IMR-90 (cell line): ENCODE measurements around the gene UGT2B7. TPM values are rescaled to one million over a fixed set of nuclear protein-coding genes. Genes with fewer than 3 reads are reported as not detected.

ENCODE experiments used
- ATAC-seq: fragments of 200-7000 bp; cut with Tn5 transposase; 2 replicates; pipeline ENCODE4 v1.9.1; 2020; ENCODE audit warnings: low read depth, mild to moderate bottlenecking, moderate library complexity
- BruUV-seq: library from RNA; stranded (reverse); fragments of 400-500 nt; replicated peaks from 2 replicates; lab custom pipeline; 2021; lab: Mats Ljungman, UMichigan
- CTCF ChIA-PET: fragments of 300-600 bp; formaldehyde crosslinking; extraction: SDS; loops from one replicate; lab custom pipeline; 2021; ENCODE audit warnings: antibody characterized with exemption; lab: Yijun Ruan, JAX
- POLR2A ChIA-PET: fragments of 300-600 bp; sonication (Branson Sonifier 250); formaldehyde crosslinking; loops from one replicate; lab custom pipeline; 2022; ENCODE audit warnings: antibody characterized with exemption; ENCODE audit not compliant: unreplicated experiment; lab: Charles Lee
- DNase-seq: peaks from one replicate; pipeline ENCODE4 v3.0.0; 2013
- H2AFZ ChIP-seq: replicated peaks from 2 replicates; pipeline ENCODE3; 2013; ENCODE audit warnings: low read length, mild to moderate bottlenecking; ENCODE audit not compliant: poor library complexity
- H2AK5ac ChIP-seq: 2 replicates; pipeline ENCODE4 v1.6.1; 2013; ENCODE audit warnings: low read depth, low read length, inconsistent platforms
- H2AK9ac ChIP-seq: replicated peaks from 2 replicates; pipeline ENCODE3; 2013; ENCODE audit warnings: mild to moderate bottlenecking, low read depth, low read length, moderate library complexity; ENCODE audit not compliant: poor library complexity
- H2BK120ac ChIP-seq: 2 replicates; pipeline ENCODE4 v1.6.1; 2013; ENCODE audit warnings: low read depth, low read length, inconsistent platforms
- H2BK15ac ChIP-seq: 3 replicates; pipeline ENCODE4 v1.6.1; 2013; ENCODE audit warnings: low read depth, low read length, inconsistent platforms
- H2BK20ac ChIP-seq: 2 replicates; pipeline ENCODE4 v1.6.1; 2013; ENCODE audit warnings: low read depth, mild to moderate bottlenecking, inconsistent platforms, low read length, moderate library complexity
- H2BK5ac ChIP-seq: 2 replicates; pipeline ENCODE4 v1.6.1; 2013; ENCODE audit warnings: mild to moderate bottlenecking, low read depth, low read length, inconsistent platforms; ENCODE audit not compliant: poor library complexity, severe bottlenecking
- H3K14ac ChIP-seq: replicated peaks from 2 replicates; pipeline ENCODE4 v1.6.1; 2013; ENCODE audit warnings: low read depth, low read length, inconsistent platforms
- H3K18ac ChIP-seq: 2 replicates; pipeline ENCODE4 v1.6.1; 2013; ENCODE audit warnings: low read depth, low read length, control low read depth
- H3K23ac ChIP-seq: 2 replicates; pipeline ENCODE4 v1.6.1; 2013; ENCODE audit warnings: low read depth, low read length, inconsistent platforms
- H3K27ac ChIP-seq: 2 replicates; pipeline ENCODE4 v1.5.1; 2013; ENCODE audit warnings: mild to moderate bottlenecking, control low read depth, low read length; ENCODE audit not compliant: insufficient read depth
- H3K27me3 ChIP-seq: 2 replicates; pipeline ENCODE4 v1.6.1; 2013; ENCODE audit warnings: low read length; ENCODE audit not compliant: control insufficient read depth, insufficient read depth
- H3K36me3 ChIP-seq: 2 replicates; pipeline ENCODE4 v1.6.1; 2013; ENCODE audit warnings: low read length, mixed read lengths; ENCODE audit not compliant: control insufficient read depth, insufficient read depth
- H3K4ac ChIP-seq: 2 replicates; pipeline ENCODE4 v1.6.1; 2013; ENCODE audit warnings: low read depth, low read length, inconsistent platforms
- H3K4me1 ChIP-seq: 2 replicates; pipeline ENCODE4 v1.6.1; 2013; ENCODE audit warnings: low read length, mixed read lengths; ENCODE audit not compliant: control insufficient read depth, insufficient read depth
- H3K4me2 ChIP-seq: 2 replicates; pipeline ENCODE4 v1.6.1; 2013; ENCODE audit warnings: low read depth, mild to moderate bottlenecking, control low read depth, low read length, moderate library complexity
- H3K4me3 ChIP-seq: 2 replicates; pipeline ENCODE4 v1.5.1; 2013; ENCODE audit warnings: low read depth, mild to moderate bottlenecking, control low read depth, low read length, moderate library complexity; ENCODE audit not compliant: insufficient read depth
- H3K56ac ChIP-seq: 2 replicates; pipeline ENCODE4 v1.6.1; 2013; ENCODE audit warnings: low read length, inconsistent platforms; ENCODE audit not compliant: insufficient read depth; ENCODE audit errors: extremely low read depth
- H3K79me1 ChIP-seq, 2 experiments: 2 replicates each; pipeline ENCODE4 v1.6.1; 2013; ENCODE audit warnings: low read length in 2 of 2, inconsistent platforms in 1 of 2, low read depth in 1 of 2
- H3K9ac ChIP-seq: 2 replicates; pipeline ENCODE4 v1.6.1; 2013; ENCODE audit warnings: low read depth, low read length, control low read depth
- H3K9me1 ChIP-seq: 2 replicates; pipeline ENCODE4 v1.6.1; 2013; ENCODE audit warnings: low read length, inconsistent platforms; ENCODE audit not compliant: insufficient read depth
- H3K9me3 ChIP-seq: 2 replicates; pipeline ENCODE4 v1.6.1; 2013; ENCODE audit warnings: low read length; ENCODE audit not compliant: control insufficient read depth, insufficient read depth
- H4K20me1 ChIP-seq: 2 replicates; pipeline ENCODE4 v1.6.1; 2013; ENCODE audit warnings: low read length, inconsistent platforms; ENCODE audit not compliant: insufficient read depth
- H4K5ac ChIP-seq: 2 replicates; pipeline ENCODE4 v1.6.1; 2013; ENCODE audit warnings: mild to moderate bottlenecking, low read depth, low read length, control low read depth
- H4K8ac ChIP-seq, 2 experiments: 2 replicates each; pipeline ENCODE4 v1.6.1; 2013; ENCODE audit warnings: low read depth in 2 of 2, low read length in 2 of 2, control low read depth in 1 of 2, inconsistent platforms in 1 of 2
- H4K91ac ChIP-seq: 2 replicates; pipeline ENCODE4 v1.6.1; 2013; ENCODE audit warnings: low read depth, low read length, inconsistent platforms; ENCODE audit not compliant: insufficient read depth
- BHLHE40 ChIP-seq: fragments of 150-350 bp; IDR thresholded peaks from 2 replicates; pipeline ENCODE4 v1.6.1; 2016; ENCODE audit warnings: mild to moderate bottlenecking, low read depth, low read length
- CEBPB ChIP-seq: IDR thresholded peaks from 2 replicates; pipeline ENCODE4 v1.6.1; 2012; ENCODE audit warnings: low read depth, low read length, improper control_type of control experiment
- CHD1 ChIP-seq: IDR thresholded peaks from 2 replicates; pipeline ENCODE4 v1.6.1; 2012; ENCODE audit warnings: low read depth, low read length, improper control_type of control experiment
- ELK1 ChIP-seq: fragments of 150-350 bp; IDR thresholded peaks from 2 replicates; pipeline ENCODE4 v1.6.1; 2016; ENCODE audit warnings: low read depth, mild to moderate bottlenecking, low read length, moderate library complexity, borderline replicate concordance
- FOS ChIP-seq: fragments of 150-350 bp; IDR thresholded peaks from 2 replicates; pipeline ENCODE4 v1.6.1; 2016; ENCODE audit warnings: low read depth, low read length
- MAFK ChIP-seq: IDR thresholded peaks from 2 replicates; pipeline ENCODE4 v1.6.1; 2012; ENCODE audit warnings: low read depth, low read length, improper control_type of control experiment
- MAZ ChIP-seq: IDR thresholded peaks from 2 replicates; pipeline ENCODE4 v1.6.1; 2012; ENCODE audit warnings: low read depth, mild to moderate bottlenecking, low read length, improper control_type of control experiment, moderate library complexity, borderline replicate concordance
- MXI1 ChIP-seq: IDR thresholded peaks from 2 replicates; pipeline ENCODE4 v1.6.1; 2012; ENCODE audit warnings: low read depth, mild to moderate bottlenecking, low read length, moderate library complexity, borderline replicate concordance
- POLR2A ChIP-seq: IDR thresholded peaks from 2 replicates; pipeline ENCODE4 v1.6.1; 2012; ENCODE audit warnings: mild to moderate bottlenecking, low read depth, low read length
- RAD21 ChIP-seq: IDR thresholded peaks from 2 replicates; pipeline ENCODE4 v1.6.1; 2012; ENCODE audit warnings: low read length, improper control_type of control experiment
- RCOR1 ChIP-seq: IDR thresholded peaks from 2 replicates; pipeline ENCODE4 v1.6.1; 2012; ENCODE audit warnings: mild to moderate bottlenecking, low read length, improper control_type of control experiment; ENCODE audit not compliant: insufficient replicate concordance
- SMC3 ChIP-seq: fragments of 150-350 bp; IDR thresholded peaks from 2 replicates; pipeline ENCODE4 v1.6.1; 2016; ENCODE audit warnings: low read depth, mild to moderate bottlenecking, antibody characterized with exemption, low read length, moderate library complexity
- USF2 ChIP-seq: fragments of 150-350 bp; IDR thresholded peaks from 2 replicates; pipeline ENCODE4 v1.6.1; 2017; ENCODE audit warnings: mild to moderate bottlenecking, antibody characterized with exemption, low read length, low read depth
- dilution Hi-C: fragments of 300-500 bp; cut with HindIII; formaldehyde crosslinking; loops from one replicate; pipeline ENCODE4 v1.14.3; 2018; ENCODE audit warnings: low sequenced_read_pairs; ENCODE audit not compliant: unreplicated experiment
- in situ Hi-C: fragments of 300-500 bp; cut with MboI; formaldehyde crosslinking; loops from 3 replicates; pipeline ENCODE4 v1.14.3; 2019; ENCODE audit warnings: low sequenced_read_pairs, inconsistent platforms, mixed read lengths
- intact Hi-C: fragments of 100-400 bp; cut with micrococcal nuclease; formaldehyde crosslinking; loops from 2 replicates; pipeline ENCODE4 v1.10.0; 2022
- polyA plus RNA-seq, 3 experiments: library from polyadenylated mRNA; depleted of rRNA; stranded (reverse); fragments of >200 nt; gene quantifications; 2 replicates each; pipeline ENCODE4 v1.2.3, GENCODE V29; 2012; ENCODE audit warnings: low replicate concordance in 1 of 3
- total RNA-seq: library from RNA; depleted of rRNA; stranded (reverse); fragments of >200 nt; gene quantifications from 2 replicates; pipeline ENCODE4 v1.2.3, GENCODE V29; 2012

Gene UGT2B7
- total and polyA plus RNA-seq, 2 of the 4 experiments (the other 2 are of a cell fraction): 0.10 TPM; not detected in 1

GRCh38 chr4:69126024-69126423, 29.8 kb downstream of the UGT2B7 start:
- no peak overlapping the region for H3K14ac ChIP-seq
- in situ Hi-C loops (loop anchor here (25.0 kb wide), 1 partner anchor 489 kb away; no protein-coding TSS in a partner anchor), dilution Hi-C loops (no loop called here), intact Hi-C loops (no loop called here)
- ChIA-PET POLR2A (no interaction called here), CTCF (no interaction called here)
- no peak overlapping the region for H3K9ac ChIP-seq
- H3K4me2 ChIP-seq: no peak overlapping the region
- no peaks in the 10 kb centered on the region for H3K27me3 ChIP-seq
- H3K23ac ChIP-seq: no peak overlapping the region
- no peak overlapping the region for H2BK15ac ChIP-seq
- DNase-seq (no peak), ATAC-seq (no peak)
- H3K56ac ChIP-seq: no peak overlapping the region
- H2AK9ac ChIP-seq: no peak overlapping the region
- no peaks in the 10 kb centered on the region for H3K36me3 ChIP-seq
- H2AK5ac ChIP-seq: no peak overlapping the region
- H2BK5ac ChIP-seq: no peak overlapping the region
- H3K4ac ChIP-seq: no peak overlapping the region
- no peak overlapping the region for H4K91ac ChIP-seq
- H3K27ac ChIP-seq: no peak overlapping the region
- no peak overlapping the region for H4K8ac ChIP-seq
- H2AFZ ChIP-seq: no peak overlapping the region
- H3K9me3 ChIP-seq: no peaks in the 10 kb centered on the region
- no peak overlapping the region for H3K18ac ChIP-seq
- no peaks in the 10 kb centered on the region for H3K79me1 ChIP-seq
- no peak overlapping the region for H4K5ac ChIP-seq
- BruUV-seq: no TSS peak
- no peaks in the 10 kb centered on the region for H4K20me1 ChIP-seq
- no peaks in the 10 kb centered on the region for H3K9me1 ChIP-seq
- H2BK120ac ChIP-seq: no peak overlapping the region
- H2BK20ac ChIP-seq: no peak overlapping the region
- no peaks in the 10 kb centered on the region for H3K4me1 ChIP-seq
- H3K4me3 ChIP-seq: no peak overlapping the region
- TF ChIP-seq RAD21 (no peak), MXI1 (no peak), CEBPB (no peak), BHLHE40 (no peak), RCOR1 (no peak), MAZ (no peak), USF2 (no peak), FOS (no peak), SMC3 (no peak), CHD1 (no peak), ELK1 (no peak), MAFK (no peak), POLR2A (no peak)
